Measurements from ENCODE around the gene ADORA1. TPM values are rescaled to one million over a fixed set of nuclear protein-coding genes. Genes with fewer than 3 reads are reported as not detected.

Gene ADORA1
- total and polyA plus RNA-seq, 10 of the 15 experiments (the other 5 are each of a cell fraction or from before 2014, with no cell fraction given), result not detected

- BruUV-seq (replicated peaks), result no TSS peak
- Histone ChIP-seq H3K27ac (ENCODE audit: control insufficient read depth, insufficient read depth) (no peak overlapping the region), H3K4me2 (ENCODE audit: control insufficient read depth, insufficient read depth) (0 out of 2 replicates have a peak overlapping the region, but pooled peaks have one; percentile 3), H3K9ac (ENCODE audit: control insufficient read depth, insufficient read depth, low read length) (no peak overlapping the region), H3K36me3 (ENCODE audit: control insufficient read depth in 2 of 2, insufficient read depth in 2 of 2, low read length in 1 of 2) (no peaks in the 10 kb centered on the region), H3K4me3 (no peak overlapping the region), H3K9me3 (replicated peaks; ENCODE audit: control insufficient read depth, insufficient read depth, low read length) (no peaks in the 10 kb centered on the region), H2AFZ (ENCODE audit: control insufficient read depth, low read depth, low read length) (no peak overlapping the region), H3K4me1 (ENCODE audit: control insufficient read depth, insufficient read depth, low read length) (0 out of 2 replicates have a peak, but pooled peaks cover 2% of the 10 kb centered on the region), H3K27me3 (replicated peaks in 1 of 2; ENCODE audit: control insufficient read depth in 2 of 2, insufficient read depth in 2 of 2, low read length in 1 of 2) (no peaks in the 10 kb centered on the region; a peak in 2 of 4 replicates), H3K79me2 (ENCODE audit: control insufficient read depth, insufficient read depth, low read length) (no peaks in the 10 kb centered on the region), H4K20me1 (ENCODE audit: control insufficient read depth, insufficient read depth) (no peaks in the 10 kb centered on the region)
- WGBS (ENCODE audit: insufficient coverage, insufficient replicate concordance, low lambda C conversion rate, missing lambda C conversion rate), result 11% methylated on average over 11 of the region's 11 CpGs
- RAD21 ChIA-PET (ENCODE audit: unreplicated experiment), result interaction anchor here (0.6 kb wide), 1 partner anchor 123 kb away, joined by 3 read pairs; no protein-coding TSS in a partner anchor
- no peak for FAIRE-seq
- POLR2A ChIA-PET, result no interaction called here
- DNase-seq (ENCODE audit: low read depth, low spot score), result no peak
- CTCF ChIA-PET, result interaction anchor here (3.6 kb wide), 1 partner anchor 8 kb away, joined by 25 read pairs; no protein-coding TSS in a partner anchor
- peak; percentile 51 for ATAC-seq
- SMC1A ChIA-PET (ENCODE audit: uncharacterized antibody, unreplicated experiment), result interaction anchor here (1.1 kb wide), 1 partner anchor 34 kb away, joined by 3 read pairs; no protein-coding TSS in a partner anchor
- intact Hi-C loops (cut with micrococcal nuclease; ENCODE audit: unreplicated experiment) (no loop called here), in situ Hi-C loops (cut with MboI) (no loop called here)
- TF ChIP-seq FOXK2 (IDR thresholded peaks at IDR 0.05) (no peak), SMARCA5 (IDR thresholded peaks at IDR 0.05) (no peak), SMAD1 (IDR thresholded peaks at IDR 0.05; ENCODE audit: low read depth, partially characterized antibody) (no peak), SPI1 (IDR thresholded peaks at IDR 0.05; ENCODE audit: borderline replicate concordance, insufficient read depth, low read depth, low read length) (no peak), STAT1 (conservative IDR thresholded peaks at IDR 0.05) (no peak), RELB (IDR thresholded peaks at IDR 0.05; ENCODE audit: low read depth) (no peak), SKIL (IDR thresholded peaks at IDR 0.05; ENCODE audit: low read depth, poor library complexity, severe bottlenecking) (no peak), CHD1 (IDR thresholded peaks at IDR 0.05; ENCODE audit: low read depth, low read length) (no peak), MYC (IDR thresholded peaks at IDR 0.05; ENCODE audit: insufficient read depth, insufficient read length, insufficient replicate concordance, low read length, severe bottlenecking) (no peak), PML (IDR thresholded peaks at IDR 0.05; ENCODE audit: low read length) (no peak), ZNF622 (IDR thresholded peaks at IDR 0.05) (no peak), BACH1 (IDR thresholded peaks at IDR 0.05; ENCODE audit: borderline replicate concordance) (no peak)
- TF ChIP-seq, protein P1, sequence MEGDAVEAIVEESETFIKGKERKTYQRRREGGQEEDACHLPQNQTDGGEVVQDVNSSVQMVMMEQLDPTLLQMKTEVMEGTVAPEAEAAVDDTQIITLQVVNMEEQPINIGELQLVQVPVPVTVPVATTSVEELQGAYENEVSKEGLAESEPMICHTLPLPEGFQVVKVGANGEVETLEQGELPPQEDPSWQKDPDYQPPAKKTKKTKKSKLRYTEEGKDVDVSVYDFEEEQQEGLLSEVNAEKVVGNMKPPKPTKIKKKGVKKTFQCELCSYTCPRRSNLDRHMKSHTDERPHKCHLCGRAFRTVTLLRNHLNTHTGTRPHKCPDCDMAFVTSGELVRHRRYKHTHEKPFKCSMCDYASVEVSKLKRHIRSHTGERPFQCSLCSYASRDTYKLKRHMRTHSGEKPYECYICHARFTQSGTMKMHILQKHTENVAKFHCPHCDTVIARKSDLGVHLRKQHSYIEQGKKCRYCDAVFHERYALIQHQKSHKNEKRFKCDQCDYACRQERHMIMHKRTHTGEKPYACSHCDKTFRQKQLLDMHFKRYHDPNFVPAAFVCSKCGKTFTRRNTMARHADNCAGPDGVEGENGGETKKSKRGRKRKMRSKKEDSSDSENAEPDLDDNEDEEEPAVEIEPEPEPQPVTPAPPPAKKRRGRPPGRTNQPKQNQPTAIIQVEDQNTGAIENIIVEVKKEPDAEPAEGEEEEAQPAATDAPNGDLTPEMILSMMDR (IDR thresholded peaks at IDR 0.05 in 2 of 3, conservative IDR thresholded peaks at IDR 0.05 in 1 of 3; ENCODE audit: control insufficient read depth in 2 of 3, extremely low read depth in 1 of 3, insufficient read depth in 1 of 3, low read depth in 3 of 3, low read length in 3 of 3), result no peak
- TF ChIP-seq, protein P2, sequence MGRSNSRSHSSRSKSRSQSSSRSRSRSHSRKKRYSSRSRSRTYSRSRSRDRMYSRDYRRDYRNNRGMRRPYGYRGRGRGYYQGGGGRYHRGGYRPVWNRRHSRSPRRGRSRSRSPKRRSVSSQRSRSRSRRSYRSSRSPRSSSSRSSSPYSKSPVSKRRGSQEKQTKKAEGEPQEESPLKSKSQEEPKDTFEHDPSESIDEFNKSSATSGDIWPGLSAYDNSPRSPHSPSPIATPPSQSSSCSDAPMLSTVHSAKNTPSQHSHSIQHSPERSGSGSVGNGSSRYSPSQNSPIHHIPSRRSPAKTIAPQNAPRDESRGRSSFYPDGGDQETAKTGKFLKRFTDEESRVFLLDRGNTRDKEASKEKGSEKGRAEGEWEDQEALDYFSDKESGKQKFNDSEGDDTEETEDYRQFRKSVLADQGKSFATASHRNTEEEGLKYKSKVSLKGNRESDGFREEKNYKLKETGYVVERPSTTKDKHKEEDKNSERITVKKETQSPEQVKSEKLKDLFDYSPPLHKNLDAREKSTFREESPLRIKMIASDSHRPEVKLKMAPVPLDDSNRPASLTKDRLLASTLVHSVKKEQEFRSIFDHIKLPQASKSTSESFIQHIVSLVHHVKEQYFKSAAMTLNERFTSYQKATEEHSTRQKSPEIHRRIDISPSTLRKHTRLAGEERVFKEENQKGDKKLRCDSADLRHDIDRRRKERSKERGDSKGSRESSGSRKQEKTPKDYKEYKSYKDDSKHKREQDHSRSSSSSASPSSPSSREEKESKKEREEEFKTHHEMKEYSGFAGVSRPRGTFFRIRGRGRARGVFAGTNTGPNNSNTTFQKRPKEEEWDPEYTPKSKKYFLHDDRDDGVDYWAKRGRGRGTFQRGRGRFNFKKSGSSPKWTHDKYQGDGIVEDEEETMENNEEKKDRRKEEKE (IDR thresholded peaks at IDR 0.05), result no peak
Observed at GRCh38 chr1:203180611-203181330, 53.2 kb downstream of the ADORA1 start.

All from GM12878 (cell line).